Anterior cingulate cortex (tissue), 58 donors: ENCODE data around the gene PSEN1.

Experiments
- DNase-seq, 58 donors: peaks; one replicate each; lab custom pipeline; 2025; lab: John Stamatoyannopoulos, UW

PSEN1 gene

GRCh38 chr14:73136387-73137225 lies at the start of gene PSEN1:
TSS of gene PSEN1 (plus strand) at chr14:73136507. CDS start at chr14:73148020, 11,513 bp downstream.
- DNase-seq, result peak; percentile 61 to 99 (median 95)

GRCh38 chr14:73091044-73091443 lies 45.3 kb upstream of the PSEN1 start:
- DNase-seq, result no peak

DNA sequence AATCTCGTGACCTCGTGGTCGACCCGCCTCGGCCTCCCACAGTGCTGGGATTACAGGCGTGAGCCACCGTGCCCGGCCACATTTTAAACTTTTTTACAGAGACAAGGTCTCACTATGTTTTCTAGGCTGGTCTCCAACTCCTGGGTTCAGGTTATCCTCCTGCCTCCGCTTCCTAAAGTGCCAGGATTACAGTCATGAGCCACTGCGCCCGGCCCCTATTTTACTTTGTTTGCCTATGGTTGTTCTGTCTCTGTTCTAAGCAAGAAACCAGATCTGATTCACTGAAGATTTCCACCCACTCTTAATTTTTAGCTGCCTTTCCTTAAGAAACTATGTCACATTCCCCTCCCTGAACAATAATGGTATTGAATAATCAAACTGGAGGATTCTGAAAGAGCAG lies 38.9 kb upstream of the PSEN1 start:
- no peak for DNase-seq

DNA sequence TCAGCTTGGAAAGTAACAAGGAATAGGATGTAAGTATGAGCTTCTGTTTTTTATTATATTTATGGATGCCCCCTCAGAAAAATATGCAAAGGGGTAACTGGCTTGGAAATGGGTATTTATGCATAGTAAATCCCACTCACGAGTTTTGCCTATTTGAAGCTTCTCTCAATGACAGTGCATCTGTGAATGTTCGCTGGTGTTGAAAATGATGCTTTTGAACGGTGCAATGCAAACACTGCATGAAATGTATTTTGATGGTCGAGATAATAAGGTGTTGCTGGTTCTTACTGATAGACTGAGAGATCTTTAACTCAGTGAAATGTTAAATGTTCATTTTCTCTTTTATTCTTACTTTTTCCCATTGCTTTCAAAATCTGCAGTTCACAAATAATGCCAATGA lies 36.0 kb upstream of the PSEN1 start:
- no peak for DNase-seq

DNA sequence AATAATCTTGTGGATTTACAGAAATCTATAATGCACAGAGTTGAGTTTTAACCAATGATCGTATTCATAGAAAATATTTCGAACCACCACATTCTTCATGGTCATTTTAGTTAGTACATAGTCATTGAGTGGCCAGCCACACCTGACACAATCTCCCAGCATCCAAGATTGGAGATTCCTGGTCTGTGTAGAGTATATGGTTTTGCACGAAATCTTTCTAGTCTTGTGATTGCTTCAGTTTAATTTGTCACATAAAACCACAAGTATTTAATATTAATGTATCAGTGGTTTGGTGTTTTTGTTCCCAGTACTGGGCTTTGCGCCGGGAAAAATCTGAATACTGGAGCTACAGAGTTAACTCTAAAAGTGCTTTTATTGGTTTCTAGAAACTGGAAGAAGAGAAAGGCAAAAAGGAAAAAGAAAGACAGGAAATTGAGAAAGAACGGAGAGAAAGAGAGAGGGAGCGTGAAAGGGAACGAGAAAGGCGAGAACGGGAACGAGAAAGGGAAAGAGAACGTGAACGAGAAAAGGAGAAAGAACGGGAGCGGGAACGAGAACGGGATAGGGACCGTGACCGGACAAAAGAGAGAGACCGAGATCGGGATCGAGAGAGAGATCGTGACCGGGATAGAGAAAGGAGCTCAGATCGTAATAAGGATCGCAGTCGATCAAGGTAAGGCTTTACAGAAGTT lies 33.4 kb upstream of the PSEN1 start:
- DNase-seq, result no peak

GRCh38 chr14:73105050-73105449 lies 31.3 kb upstream of the PSEN1 start:
- no peak for DNase-seq

GRCh38 chr14:73105727-73106126 lies 30.6 kb upstream of the PSEN1 start:
- DNase-seq, result no peak

- DNase-seq, result no peak
Measured at GRCh38 chr14:73116079-73116665, 20.1 kb upstream of the PSEN1 start.

DNA sequence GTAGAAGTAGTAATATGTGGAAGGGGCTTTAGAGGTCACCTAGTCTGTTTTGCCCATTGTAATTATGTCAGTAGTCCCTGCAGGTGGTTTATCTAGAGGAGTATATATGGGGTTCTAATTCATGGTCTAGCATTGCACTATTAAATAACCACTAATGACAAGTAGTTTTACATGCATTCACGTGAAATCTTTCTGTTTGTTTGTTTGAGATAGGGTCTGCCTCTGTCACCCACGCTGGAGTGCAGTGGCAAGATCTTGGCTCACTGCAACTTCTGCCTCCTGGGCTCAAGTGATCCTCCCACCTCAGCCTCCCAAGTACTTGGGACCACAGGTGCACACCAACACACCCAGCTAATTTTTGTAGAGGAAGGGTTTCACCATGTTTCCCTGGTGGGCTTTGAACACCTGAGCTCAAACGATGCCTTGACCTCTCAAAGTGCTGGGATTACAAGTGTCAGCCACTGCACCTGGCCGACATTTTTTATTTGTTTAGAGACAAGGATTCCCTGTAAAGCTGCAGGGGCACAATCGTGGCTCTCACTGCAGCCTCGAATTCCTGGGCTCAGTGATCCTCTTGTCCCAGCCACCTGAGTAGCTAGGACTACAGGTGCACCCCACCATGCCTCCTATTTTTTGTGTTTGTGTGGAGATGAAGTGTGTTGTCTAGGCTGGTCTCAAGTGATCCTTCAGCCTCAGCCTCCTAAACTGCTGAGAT lies 12.0 kb upstream of the PSEN1 start:
- DNase-seq, result no peak

GRCh38 chr14:73125169-73125588 lies 11.1 kb upstream of the PSEN1 start:
- DNase-seq, result no peak

DNA sequence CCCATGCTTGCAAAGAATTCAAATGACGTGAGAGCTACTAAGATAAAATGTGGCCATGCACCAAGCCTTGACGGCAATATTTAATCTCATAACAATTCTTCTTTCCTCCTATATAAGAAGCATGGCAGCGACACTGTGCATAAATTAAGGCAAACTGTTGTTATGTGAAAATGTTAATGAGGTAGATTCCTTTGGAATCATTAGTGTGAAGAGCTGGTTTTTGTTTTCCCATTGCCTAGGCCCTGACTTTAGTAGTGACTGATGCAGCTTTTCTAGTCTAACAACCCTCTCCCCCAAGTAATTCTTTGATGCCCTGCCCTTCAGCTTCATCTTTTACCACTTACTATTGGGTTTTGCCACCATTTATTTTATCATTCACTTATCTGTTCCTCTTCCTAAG lies 10.6 kb upstream of the PSEN1 start:
- DNase-seq, result no peak

- no peak for DNase-seq
Measured at GRCh38 chr14:73133795-73134194, 2.5 kb upstream of the PSEN1 start.

GRCh38 chr14:73136085-73136386 lies 271 bp upstream of the PSEN1 start:
- no peak for DNase-seq

GRCh38 chr14:73140811-73141323 lies 4.6 kb downstream of the PSEN1 start:
- no peak for DNase-seq

GRCh38 chr14:73142216-73142615 lies 5.9 kb downstream of the PSEN1 start:
- peak in 1 of 58 donors; percentile 7 for DNase-seq

DNA sequence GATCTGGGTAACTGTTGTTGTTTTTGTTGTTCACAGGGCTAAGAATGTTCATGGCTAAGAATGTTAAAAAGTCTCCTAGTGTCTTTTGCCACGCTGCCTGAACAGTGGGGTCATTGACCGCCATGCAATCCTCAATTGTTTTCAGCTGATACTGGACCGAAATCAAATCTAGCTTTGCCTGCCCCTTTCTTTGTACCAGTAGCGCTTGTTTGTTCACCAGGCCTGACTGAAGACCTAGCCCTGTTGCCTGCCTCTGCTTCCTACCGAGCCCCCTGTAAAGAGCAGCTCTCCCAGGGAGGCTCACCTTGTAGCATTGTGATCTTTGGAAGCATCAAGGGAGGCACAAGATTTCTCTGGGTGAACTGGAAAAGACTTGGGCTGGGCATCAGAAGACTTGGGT lies 6.7 kb downstream of the PSEN1 start:
- peak in 42 of 58 donors; percentile 7 to 90 (median 52) for DNase-seq

DNA sequence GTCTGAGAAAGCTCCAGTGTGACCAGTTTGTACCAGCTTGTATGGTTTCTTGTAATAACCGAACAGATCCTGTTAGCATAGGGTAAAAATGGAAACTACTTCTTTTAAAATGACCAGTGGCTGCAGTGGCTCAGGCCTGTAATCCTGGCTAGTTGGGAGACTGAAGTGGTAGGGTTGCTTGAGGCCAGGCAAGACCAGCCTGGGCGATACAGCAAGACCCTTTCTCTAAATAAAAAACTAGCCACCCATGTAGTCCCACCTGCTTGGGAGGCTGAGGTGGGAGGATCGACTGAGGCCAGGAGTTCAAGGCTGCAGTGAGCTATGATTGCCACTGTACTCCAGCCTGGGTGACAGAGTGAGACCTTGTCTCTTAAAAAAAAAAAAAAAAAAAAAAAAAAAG lies 7.3 kb downstream of the PSEN1 start:
- no peak for DNase-seq

- no peak for DNase-seq
Measured at GRCh38 chr14:73145371-73145770, 9.1 kb downstream of the PSEN1 start.

- no peak for DNase-seq
Measured at GRCh38 chr14:73146111-73146510, 9.8 kb downstream of the PSEN1 start.

DNA sequence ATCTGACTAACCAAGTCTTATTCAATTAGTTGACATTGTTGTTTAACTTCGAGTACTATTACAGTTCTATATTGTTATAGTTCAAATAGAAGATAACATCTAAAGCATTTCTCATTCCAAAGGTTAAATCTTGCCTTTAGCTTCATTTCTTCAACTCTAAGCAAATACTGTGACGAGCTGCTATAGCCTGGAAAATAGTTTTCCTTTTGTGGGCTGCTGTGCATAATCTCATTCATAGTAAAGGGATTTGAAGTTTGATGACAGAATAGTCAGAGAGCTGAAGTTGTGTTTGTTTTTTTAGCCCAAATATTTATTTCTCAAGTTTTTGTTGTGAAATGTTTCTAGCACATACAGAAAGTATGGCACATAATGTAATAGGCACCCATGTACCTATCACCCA lies 13.4 kb downstream of the PSEN1 start:
- no peak for DNase-seq

DNA sequence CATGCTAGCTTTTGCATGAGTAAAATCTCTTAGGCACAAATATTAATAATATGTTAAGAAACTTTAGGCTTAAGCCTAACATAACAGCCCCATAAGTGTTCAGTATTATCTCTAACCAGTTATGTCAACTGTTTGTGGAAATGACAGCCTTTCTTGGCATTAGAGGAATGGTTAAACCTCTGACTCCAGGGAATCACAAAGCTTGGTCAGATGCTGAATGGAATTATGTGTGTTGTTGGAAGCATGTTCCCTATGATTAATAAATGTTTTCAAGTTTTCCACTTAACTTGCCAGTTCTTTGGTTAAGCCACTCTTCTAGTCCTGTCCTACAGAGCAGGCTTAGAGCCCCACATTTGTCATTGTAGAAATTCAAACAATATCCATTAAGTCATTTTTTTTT lies 17.0 kb downstream of the PSEN1 start:
- no peak for DNase-seq
